GM21367 (cell line): Measurements from ENCODE around the gene KDM4B.

Experiments used
- ATAC-seq: cut with Tn5 transposase; IDR thresholded peaks from one replicate; pipeline ENCODE4 v1.9.1; 2021; ENCODE audit not compliant: unreplicated experiment

The KDM4B gene

DNA sequence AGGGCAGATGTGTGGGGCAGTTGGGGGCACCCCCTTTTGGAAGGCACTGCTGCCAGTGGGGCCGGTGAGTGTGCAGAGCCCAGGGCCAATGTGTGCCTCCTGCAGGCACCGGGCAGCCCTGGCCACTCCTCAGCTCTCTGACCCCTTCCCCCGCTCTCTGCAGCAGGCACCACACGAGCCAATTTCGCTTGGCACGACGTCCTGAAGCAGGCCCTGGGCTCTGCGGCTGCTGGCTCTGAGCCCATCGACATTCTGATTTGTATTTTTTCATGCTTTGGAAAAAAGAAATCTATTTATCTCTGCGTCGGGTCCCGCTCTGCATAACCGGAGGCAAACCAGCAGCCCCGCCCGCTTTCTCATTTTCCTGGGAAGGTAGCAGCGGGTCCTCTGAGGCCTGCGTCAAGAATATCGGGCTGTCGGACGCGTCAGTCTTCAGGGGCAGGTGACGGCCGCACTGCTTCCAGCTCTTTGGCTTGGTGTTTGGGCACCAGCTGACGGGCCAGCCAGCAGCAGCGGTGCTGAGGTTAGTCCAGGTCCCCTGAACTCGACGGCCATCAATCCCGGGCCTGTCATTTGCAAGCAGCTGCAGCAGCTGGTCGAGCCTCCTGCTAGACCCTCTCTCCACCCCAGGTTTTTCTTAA is 134.3 kb downstream of the KDM4B start:
- ATAC-seq: no peak

DNA sequence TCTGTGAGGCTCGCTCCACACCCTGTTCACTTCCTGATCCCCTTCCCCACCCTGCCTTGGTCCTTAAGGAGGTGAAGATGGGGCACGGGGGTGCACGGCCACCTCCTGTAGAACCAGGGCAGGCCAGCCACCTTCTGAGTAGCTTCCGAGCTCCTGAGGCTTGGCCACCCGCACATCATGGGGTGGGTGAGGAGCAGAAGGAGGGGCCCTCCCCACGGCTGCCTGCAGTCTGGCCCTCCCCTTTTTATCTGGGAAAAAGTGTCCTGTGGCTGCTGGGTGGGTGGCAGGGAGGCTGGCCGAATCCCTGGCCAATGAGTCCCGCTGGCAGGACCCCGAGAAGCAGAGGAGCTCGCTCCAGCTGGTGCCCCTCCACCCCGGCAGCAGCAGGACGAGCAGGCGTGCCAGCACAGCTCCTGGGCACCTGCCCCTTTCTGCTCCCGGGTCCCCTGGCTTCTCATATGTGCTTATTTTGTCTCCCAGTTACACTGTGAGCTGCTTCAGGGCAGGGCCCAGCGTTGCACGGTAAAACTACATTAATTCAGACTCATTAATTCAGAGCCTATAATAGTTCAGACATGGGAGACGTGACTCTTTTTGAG is 135.0 kb downstream of the KDM4B start:
- ATAC-seq: no peak

GRCh38 chr19:5104871-5105351 is 136.0 kb downstream of the KDM4B start:
- ATAC-seq: no peak

GRCh38 chr19:5106191-5106726 is 137.3 kb downstream of the KDM4B start:
- no peak for ATAC-seq

- no peak for ATAC-seq
These were observed 138.1 kb downstream of the KDM4B start for GRCh38 chr19:5106971-5107370.

DNA sequence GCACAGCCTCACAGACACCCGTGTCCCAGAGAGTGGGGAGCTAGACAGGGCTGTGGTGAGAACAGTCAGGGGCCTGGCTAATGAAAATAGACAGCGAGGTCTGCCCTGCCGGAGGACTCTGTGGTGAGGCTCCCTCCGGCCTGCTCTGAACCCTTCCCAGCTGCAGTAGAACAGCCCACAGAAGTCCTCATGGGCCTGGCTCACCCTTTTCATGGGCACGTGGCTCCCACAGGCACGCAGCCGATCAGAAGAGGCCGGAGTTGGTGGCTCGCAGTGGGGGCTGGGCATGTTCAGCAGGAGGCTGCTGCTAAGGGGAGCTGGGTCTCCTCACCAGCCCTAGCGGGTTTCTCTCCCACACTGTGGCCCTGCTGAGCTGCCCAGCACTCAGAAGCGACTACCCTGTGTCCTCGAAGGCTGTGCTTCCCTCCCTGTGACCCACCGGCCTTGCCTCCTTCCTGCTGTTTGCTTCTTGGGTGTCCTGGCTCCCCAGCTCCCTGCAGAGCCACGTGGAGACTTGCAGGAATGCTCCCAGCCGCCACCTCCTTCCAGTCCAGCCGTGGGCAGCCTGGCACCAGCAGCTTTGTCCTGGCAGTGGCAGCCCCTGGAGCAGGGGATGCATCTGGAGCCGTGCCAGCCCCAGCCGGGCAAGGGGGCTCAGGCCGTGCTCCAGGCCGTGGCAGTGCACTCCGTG is 138.7 kb downstream of the KDM4B start:
- ATAC-seq: no peak

GRCh38 chr19:5108123-5108596 is 139.2 kb downstream of the KDM4B start:
- no peak for ATAC-seq

DNA sequence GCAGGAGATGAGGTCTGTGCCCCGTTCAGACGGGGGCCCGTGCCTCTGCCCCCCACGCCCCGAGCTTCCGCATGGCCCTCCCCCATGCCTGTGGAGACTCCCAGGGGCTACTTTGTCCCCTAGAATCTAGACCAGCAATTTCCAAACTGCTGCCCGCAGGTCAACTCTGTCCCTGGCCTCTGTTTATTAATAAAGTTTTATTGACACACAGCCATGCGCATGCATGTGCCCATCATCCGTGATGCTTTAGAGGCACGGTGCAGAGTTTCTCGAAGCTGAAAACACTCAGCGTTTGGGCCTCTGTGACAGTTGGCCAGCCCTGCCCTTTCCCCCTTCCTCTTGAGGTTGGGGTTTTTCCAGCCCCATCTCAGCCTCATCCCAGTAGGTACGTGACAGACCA is 140.0 kb downstream of the KDM4B start:
- no peak for ATAC-seq

GRCh38 chr19:5109560-5109959 is 140.6 kb downstream of the KDM4B start:
- no peak for ATAC-seq

DNA sequence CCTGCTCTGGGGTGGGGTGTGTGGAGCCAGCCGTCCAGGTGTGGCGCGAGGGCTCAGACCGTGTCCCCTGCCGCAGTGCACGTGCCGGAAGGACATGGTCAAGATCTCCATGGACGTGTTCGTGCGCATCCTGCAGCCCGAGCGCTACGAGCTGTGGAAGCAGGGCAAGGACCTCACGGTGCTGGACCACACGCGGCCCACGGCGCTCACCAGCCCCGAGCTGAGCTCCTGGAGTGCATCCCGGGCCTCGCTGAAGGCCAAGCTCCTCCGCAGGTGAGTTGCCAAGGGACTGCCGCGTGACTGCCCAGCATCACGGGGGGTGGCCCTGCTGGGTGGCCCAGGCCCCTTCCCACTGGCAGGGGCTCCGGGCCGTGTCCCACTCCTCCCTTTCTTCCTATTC is 141.6 kb downstream of the KDM4B start:
- ATAC-seq: no peak

- ATAC-seq: no peak
These were observed 142.1 kb downstream of the KDM4B start for GRCh38 chr19:5111051-5111450.

DNA sequence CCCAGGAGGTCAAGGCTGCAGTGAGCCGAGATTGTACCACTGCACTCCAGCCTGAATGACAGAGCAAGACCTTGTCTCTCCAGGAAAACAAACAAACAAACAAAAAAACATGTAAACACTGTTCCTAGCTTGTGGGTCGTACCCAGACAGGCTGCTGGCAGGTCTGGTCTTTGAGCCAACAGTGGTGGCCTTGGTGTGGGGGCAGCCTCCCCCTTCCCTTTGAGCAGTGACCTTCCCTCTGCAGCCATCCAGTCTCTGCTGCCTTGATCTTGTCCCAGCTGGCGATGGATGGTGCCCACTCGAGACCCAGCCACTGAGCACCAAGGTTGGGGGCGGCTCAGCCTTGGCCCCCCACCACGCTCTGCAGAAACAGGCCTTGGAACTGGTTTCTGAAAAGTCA is 143.3 kb downstream of the KDM4B start:
- ATAC-seq: no peak

- ATAC-seq: no peak
These were observed 144.0 kb downstream of the KDM4B start for GRCh38 chr19:5112681-5113575.

DNA sequence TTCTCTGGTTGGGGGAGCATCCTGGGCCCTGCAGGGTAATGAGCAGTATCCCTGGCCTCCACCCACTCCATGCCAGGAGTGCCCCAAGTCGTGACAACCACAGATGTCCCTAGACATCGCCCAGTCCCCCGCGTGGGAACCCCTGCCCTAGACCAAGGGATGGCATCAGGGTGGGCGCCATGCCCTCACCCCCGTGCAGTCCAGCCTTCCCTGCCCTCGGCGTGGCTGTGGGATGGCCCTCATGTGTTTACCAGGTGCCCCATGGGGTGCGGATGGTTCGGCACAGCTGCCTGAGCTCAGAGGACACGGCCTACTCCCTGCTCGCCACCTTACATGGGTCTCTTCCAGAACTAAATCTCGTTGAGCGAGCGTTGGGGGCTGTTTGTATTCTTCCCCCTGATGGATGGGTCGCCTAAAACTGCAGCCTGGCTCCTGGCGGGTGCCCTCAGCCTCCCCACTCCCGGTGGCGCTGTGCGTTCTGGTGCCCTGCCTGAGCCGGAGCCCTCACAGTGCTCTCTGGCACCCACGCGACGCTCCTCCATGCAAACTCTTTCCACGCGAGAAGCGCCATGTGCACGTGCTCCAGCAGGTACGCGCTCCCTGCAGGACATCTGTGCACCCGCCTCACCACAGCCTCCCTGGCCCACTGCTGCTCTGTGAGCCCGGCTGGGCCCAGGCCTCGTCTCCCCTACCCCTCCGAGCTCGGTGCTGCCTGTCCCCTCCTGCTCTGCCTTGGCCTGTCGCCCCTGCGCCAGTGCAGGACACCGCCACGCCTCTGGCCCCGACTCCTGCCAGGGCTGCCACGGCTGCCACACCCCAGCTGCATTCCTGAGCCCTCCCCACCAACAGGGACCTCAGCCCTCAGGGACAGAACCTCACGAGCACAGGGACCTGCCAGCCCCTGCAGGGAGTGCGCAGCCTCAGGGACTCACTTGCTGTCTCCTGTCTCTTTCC is 145.0 kb downstream of the KDM4B start:
- ATAC-seq: no peak

GRCh38 chr19:5114727-5115126 is 145.8 kb downstream of the KDM4B start:
- ATAC-seq: no peak

DNA sequence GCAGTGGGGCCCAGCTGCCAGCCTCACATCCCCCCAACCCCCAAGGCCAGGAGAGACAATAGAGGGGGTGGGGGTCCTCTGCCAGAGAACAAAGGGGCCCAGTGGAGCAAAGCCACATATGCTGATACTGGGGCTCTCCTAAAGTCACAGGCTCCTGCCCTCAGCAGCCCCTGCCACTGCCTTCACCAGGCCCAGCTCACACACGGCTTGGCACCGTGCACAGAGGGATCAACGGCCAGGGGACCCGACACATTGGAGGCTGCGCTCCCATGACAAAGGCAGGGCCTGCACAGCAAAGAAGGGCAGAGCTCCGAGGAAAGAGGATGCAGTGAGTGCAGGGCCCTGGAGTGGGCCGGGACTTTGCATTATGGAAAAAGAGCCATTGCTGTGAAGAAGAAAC is 146.4 kb downstream of the KDM4B start:
- no peak for ATAC-seq

DNA sequence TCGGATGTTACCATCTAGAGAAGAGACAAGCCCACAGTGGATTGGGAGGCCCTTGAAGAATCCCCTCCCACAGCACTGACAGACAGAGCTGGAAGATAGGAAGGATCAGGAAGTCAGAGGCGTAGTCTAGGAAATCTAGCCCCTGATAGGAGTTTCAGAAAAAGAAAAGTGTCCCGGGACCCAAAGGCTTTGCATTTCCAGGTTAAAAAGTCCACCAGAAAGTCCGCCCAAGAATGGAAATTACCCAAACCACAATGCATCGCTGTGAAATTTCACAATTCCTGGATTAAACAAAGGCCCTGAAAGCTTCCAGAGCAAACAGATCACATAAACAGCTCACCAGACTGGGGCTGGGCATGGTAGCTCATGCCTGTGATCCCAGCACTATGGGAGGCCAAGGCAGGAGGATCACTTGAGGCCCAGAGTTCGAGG is 146.9 kb downstream of the KDM4B start:
- ATAC-seq: no peak

- no peak for ATAC-seq
These were observed 147.4 kb downstream of the KDM4B start for GRCh38 chr19:5116292-5116691.

GRCh38 chr19:5117421-5117820 is 148.5 kb downstream of the KDM4B start:
- no peak for ATAC-seq

DNA sequence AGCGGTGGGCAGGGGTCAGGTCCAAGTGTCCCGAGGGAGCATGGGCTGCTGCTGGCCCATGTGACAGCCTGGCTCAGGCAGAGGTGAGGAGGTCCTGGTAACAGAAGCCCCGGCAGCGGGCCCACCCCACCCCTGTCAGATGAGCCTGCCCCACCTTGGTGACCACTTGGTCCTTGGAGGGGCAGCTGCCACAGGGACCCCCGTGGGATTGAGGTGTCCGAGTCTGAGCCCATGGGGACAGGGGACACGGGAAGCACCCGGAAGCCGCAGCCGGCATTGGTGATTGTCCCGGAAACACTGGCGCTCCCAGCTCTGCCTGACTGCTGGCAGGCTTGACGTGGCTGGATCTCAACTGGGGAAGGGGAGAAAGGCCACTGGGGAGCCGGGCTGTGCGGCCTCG is 149.1 kb downstream of the KDM4B start:
- ATAC-seq: no peak
